Endothelial cell of hepatic sinusoid (primary cell): ENCODE results near the gene PRTN3.
"Not testable (repeated sequence)": the region's sequence is repeated elsewhere in the genome, so short reads cannot be mapped to it uniquely, and the experiment has no call there.

Experiments used
- in situ Hi-C: cut with HindIII; loops from 2 replicates; pipeline ENCODE4 v1.10.0; 2017; ENCODE audit warnings: low sequenced_read_pairs

PRTN3 gene

DNA sequence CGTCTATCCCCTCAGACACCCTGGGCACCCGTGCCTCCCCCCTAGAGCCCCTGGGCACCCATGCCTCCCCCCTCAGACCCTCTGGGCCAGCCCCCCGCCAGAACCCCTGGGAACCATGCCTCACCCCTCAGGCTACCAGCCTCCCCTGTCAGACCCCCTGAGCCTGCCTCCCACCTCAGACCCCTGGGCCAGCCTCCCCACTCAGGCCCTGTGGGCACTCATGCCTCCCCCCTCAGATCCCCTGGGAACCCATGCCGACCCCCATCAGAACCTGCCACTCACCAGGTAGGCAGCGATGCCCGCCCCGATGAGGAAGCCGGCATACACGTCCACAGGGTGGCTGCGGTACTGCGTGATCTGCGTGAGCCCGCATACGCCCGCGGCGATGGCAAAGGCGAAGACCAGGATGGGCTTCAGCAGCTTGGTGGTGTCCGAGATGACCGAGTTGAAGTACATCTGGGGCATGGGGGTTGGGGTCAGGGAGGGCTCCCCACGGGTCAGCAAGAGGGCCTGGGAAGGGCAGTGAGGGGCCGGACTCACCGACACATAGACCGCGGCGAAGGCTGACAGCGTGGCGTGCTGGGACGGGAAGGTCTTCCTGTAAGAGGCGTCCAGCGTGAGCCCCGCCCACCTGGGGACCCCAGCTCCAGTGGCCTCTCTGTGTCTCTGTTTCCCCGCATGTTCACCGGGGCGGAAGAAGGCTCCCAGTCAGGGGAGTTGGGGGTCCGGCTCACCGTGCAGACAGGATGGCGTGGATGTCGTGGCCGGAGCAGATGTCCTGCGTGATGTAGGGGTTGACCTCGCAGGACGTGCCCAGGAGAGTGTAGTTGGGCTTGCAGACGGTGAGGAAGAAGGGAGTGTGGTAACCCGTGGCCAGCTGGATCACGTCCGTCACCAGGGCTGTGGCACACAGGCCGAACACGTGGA, 26.4 kb upstream of the PRTN3 start:
- in situ Hi-C loops, result no loop called here

GRCh38 chr19:815079-815774, 25.6 kb upstream of the PRTN3 start:
- in situ Hi-C loops, result no loop called here

- in situ Hi-C loops, result no loop called here
These were observed 24.9 kb upstream of the PRTN3 start for GRCh38 chr19:815775-816499.

DNA sequence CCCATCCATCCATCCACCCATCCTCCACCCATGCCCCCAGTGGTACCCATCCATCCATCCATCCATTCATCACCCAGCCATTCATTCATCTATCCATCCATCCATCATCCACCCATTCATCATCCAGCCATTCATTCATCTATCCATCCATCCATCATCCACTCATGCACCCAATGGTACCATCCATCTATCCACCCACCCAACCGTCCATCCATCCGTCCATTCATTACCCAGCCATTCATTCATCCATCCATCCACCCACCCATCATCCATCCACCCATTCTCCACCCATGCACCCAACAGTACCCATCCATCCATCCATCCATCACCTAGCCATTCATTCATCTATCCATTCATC, 24.3 kb upstream of the PRTN3 start:
- in situ Hi-C loops, result no loop called here

GRCh38 chr19:820212-820611, 20.6 kb upstream of the PRTN3 start:
- in situ Hi-C loops, result not testable (repeated sequence)

DNA sequence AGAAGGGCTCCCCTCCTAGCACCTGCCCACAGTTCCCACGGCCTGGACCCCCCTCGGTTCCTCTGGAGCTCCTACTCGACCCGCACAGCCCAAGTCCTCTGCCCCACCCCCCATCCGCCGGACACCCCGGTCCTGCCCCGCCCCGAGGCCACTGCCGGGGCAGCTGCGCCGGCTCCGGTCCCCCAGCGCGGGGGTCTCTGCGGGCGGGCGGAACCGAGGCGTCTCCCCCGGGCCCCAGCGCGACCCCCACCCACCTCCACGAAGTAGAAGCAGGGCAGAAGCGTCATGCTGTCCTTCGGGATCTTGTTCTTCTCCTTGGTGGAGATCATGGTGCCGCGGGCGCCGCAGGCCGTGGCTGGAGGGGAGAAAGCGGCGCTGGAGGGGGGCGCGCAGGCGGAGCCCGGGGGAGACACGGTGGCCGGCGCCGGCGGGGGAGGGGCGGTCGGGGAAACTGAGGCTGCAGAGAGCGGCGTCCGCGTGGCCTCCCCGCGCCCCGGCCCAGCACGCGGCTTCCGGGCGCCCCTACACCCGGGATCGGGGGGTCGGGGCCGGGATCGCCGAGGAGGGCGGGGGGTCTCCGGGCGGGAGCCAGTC, 19.5 kb upstream of the PRTN3 start:
- in situ Hi-C loops, result no loop called here

DNA sequence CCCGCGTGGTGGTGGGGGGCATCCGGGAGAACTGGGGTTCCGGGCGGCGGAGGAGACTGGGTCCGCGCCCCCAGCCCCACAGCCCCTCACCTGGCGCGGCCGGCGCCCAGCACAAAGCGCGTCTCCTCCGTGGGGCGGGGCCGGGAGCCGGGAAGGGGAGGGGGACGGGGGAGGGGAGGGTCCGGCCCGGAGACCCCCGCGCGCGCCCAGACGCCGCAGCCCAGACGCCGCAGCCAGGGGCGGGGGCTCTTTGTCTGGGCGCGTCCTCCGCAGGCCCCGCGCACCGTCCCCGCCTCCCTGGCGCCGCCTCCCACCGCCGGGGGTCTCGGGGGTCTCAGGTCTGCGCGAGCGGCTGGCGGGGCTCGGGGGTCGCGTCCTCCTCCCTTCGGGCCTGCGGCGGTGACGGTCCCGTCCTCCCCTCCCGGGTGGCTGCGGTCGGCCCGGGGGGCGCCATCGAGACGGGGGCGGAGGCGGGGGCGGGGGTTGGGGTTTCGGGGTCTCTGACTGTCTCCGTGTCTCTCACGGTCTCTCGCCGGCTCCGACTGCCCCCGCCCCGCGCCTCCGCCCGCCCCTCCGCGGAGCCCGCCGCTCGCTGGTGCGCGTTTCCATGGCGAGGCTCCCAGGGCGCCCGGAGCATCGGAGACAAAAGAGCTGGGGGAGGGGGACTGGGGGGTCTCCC, 18.8 kb upstream of the PRTN3 start, which contains the start of gene PLPPR3:
PLPPR3 (minus strand) TSS at position 131 of the 679 bp plus-strand sequence. CDS start 396 bp downstream, outside the sequence.
- in situ Hi-C loops, result no loop called here

- in situ Hi-C loops, result no loop called here
These were observed 17.2 kb upstream of the PRTN3 start for GRCh38 chr19:823565-824121.

DNA sequence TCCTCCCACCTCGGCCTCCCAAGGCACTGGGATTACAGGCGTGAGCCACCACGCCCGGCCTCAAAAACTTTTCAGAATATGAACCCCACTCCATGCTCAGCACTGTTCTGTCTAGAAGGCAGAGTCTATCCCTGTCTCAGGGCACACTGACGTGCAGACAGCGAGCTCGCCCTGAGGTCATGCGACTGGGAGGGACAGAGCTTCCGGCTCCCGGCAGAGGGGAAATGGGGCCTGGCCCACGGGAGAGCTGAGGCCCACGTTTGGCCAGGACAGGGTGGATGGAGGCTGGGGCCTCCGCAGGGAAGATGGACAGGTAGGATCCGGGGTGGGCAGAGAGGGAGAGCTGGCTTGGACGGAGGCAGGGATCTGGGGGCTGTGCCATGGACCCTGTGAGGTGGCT, 15.9 kb upstream of the PRTN3 start:
- in situ Hi-C loops, result no loop called here

DNA sequence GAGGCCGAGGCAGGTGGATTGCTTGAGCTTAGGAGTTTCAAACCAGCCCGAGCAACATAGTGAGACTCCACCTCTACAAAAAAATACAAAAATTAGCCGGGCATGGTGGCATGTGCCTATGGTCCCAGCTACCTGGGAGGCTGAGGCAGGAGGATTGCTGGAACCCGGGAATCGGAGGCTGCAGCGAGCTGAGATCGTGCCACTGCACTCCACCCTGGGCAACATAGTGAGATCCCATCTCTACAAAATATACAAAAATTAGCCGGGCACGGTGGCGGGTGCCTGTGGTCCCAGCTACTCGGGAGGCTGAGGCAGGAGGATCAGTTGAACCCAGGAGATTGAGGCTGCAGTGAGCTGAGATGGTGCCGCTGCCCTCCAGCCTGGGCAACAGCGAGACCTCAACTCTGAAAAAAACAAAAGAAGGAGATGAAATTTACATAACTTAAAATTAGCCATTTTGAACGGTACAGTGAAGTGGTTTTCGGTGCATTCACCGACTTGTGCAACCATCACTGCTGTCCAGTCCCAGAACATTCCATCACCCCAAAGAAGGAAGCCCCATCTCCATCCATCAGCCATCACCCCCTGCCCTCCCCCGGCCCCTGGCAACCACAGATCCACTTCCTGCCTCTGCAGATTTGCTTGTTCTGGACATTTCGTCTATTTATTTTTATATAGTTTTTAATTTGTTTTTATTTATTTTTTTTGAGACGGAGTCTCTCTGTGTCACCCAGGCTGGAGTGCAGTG, 14.7 kb upstream of the PRTN3 start:
- in situ Hi-C loops, result no loop called here

DNA sequence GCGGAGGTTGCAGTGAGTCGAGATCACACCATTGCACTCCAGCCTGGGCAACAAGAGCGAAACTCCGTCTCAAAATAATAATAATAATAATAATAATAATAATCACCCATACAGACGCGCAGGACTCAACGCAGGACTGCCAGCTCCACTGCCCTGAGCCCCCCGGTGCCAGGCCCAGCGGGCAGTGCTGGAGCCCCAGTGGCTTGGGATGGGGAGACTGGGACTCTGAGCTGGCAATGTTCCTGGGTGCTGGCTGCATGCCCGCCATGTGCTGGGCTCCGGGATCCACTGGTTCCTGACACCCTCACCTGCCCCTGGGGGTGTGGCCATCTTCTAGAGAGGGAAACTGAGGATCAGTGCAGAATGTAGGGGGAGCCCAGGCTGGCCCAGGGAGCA, 13.5 kb upstream of the PRTN3 start:
- in situ Hi-C loops, result no loop called here

DNA sequence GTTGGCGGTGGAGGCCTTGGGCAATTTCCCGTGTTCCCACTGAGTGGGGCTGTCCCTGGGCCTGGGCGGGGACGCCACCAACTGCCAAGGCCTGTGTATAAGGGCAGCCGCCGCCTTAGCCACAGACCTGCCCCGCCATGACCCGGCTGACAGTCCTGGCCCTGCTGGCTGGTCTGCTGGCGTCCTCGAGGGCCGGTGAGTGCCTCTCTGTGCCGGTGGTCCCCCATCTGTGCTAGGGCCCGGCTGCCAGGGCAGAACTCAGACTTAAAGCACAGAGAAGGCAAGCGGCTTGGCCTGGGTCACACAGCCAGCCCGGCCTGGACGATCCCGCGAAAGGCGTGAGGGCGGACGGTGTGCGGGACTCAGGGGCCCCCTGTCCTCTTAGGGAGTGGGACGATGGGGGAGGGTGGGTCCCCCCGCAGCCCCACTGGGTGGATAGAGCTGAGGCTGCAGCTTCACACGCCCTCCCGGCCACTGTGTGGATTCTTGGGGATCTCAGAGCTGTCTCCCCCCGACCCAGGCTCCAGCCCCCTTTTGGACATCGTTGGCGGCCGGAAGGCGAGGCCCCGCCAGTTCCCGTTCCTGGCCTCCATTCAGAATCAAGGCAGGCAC, 13.0 kb upstream of the PRTN3 start, which contains the start of gene AZU1:
AZU1 (plus strand) TSS at position 128 of the 612 bp plus-strand sequence; CDS start at position 138, 10 bp downstream.
- in situ Hi-C loops, result no loop called here

GRCh38 chr19:829129-829758, 11.6 kb upstream of the PRTN3 start:
- in situ Hi-C loops, result no loop called here

- in situ Hi-C loops, result no loop called here
These were observed 9.1 kb upstream of the PRTN3 start for GRCh38 chr19:831407-832369.

GRCh38 chr19:834216-834615, 6.6 kb upstream of the PRTN3 start:
- in situ Hi-C loops, result no loop called here

DNA sequence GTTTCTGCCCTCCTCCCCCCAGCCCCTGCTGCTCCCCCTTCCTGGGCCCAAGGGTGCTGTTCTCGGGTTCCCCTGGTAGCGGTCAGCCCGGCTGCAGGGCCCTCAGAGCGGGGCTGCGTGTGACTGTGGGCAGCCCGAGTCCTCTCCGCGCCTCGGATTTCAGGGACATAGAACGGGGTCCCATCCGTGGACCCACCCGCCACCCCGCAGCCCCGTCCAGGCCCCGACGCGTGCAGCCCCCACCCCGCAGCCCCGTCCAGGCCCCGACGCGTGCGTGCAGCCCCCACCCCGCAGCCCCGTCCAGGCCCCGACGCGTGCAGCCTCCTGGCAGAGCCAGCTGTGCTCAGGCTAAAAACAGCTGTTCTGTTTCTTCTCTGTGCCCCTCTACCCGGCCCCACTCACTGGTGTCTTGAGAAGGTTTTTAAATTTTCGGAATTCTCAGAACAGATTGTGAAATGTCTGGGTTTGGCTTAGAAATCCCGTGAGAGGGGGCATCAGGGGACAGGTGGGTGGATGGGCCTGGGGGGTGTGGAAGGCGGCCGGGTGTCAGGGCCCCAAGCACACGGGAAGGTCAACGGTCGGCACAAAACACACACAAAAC, 5.5 kb upstream of the PRTN3 start:
- in situ Hi-C loops, result no loop called here

GRCh38 chr19:842802-843179, 2.0 kb downstream of the PRTN3 start:
- in situ Hi-C loops, result not testable (repeated sequence)
